SU-DHL-6 (cell line): ENCODE measurements around the gene BTG1.

Experiments used
- CTCF ChIP-seq: fragments of 200-600 bp; sonication (generic); IDR thresholded peaks from one replicate; pipeline ENCODE4 v1.5.1; 2017; ENCODE audit warnings: antibody characterized with exemption, mild to moderate bottlenecking, low read length, moderate library complexity; ENCODE audit not compliant: insufficient read depth, poor library complexity, severe bottlenecking
- EZH2phosphoT487 ChIP-seq: fragments of 200-600 bp; sonication (generic), shearing (Covaris generic); conservative IDR thresholded peaks from 2 replicates; pipeline ENCODE4 v1.6.1; 2018; ENCODE audit warnings: mild to moderate bottlenecking, antibody characterized with exemption, low read length, moderate library complexity, mixed read lengths

- TF ChIP-seq CTCF (no peak), EZH2phosphoT487 (no peak)
These were observed 45.4 kb upstream of the BTG1 start for GRCh38 chr12:92191061-92191460.
